Measurements from ENCODE around the gene RABL3. TPM values are rescaled to one million over a fixed set of nuclear protein-coding genes. Genes with fewer than 3 reads are reported as not detected.
"Not testable (repeated sequence)": the region's sequence is repeated elsewhere in the genome, so short reads cannot be mapped to it uniquely, and the experiment has no call there.

RABL3 gene
- polyA plus RNA-seq, 1 experiment: 2.6 TPM

- no peak for DNase-seq (ENCODE audit: low read depth)
- CTCF ChIA-PET: interaction anchor here (1.3 kb wide), 1 partner anchor 202 kb away, joined by 5 read pairs; no protein-coding TSS in a partner anchor
These were observed 21.3 kb upstream of the RABL3 start for GRCh38 chr3:120763601-120764000.

GRCh38 chr3:120762615-120763014, 20.3 kb upstream of the RABL3 start:
- CTCF ChIA-PET: interaction anchor here (1.1 to 1.3 kb wide), 2 partner anchors 166 to 201 kb away, joined by 4 to 5 read pairs; partner anchors contain the start of gene NDUFB4
- H3K36me3 ChIP-seq (ENCODE audit: control insufficient read depth, insufficient read depth, low read length): no peaks in the 10 kb centered on the region

More at GRCh38 chr3:120763601-120764000, 21.3 kb upstream of the RABL3 start:
- TF ChIP-seq CTCF (IDR thresholded peaks at IDR 0.05; ENCODE audit: insufficient read depth, low read depth, low read length): no peak
- Histone ChIP-seq H3K36me3 (ENCODE audit: control insufficient read depth, insufficient read depth, low read length) (no peaks in the 10 kb centered on the region), H3K4me3 (ENCODE audit: low read depth, low read length) (no peak overlapping the region), H3K27me3 (ENCODE audit: control insufficient read depth, insufficient read depth, low read length) (no peaks in the 10 kb centered on the region)
- POLR2A ChIA-PET: no interaction called here

GRCh38 chr3:120758551-120758950, 16.2 kb upstream of the RABL3 start:
- H3K36me3 ChIP-seq (ENCODE audit: control insufficient read depth, insufficient read depth, low read length); H3K27me3 ChIP-seq (ENCODE audit: control insufficient read depth, insufficient read depth, low read length); DNase-seq (ENCODE audit: low read depth); H3K4me3 ChIP-seq (ENCODE audit: low read depth, low read length); POLR2A ChIA-PET: not testable (repeated sequence)
- CTCF ChIA-PET: interaction anchor here (0.6 kb wide), 1 partner anchor 10 kb away, joined by 3 read pairs; no protein-coding TSS in a partner anchor

More at GRCh38 chr3:120762615-120763014, 20.3 kb upstream of the RABL3 start:
- DNase-seq (ENCODE audit: low read depth): no peak
- H3K4me3 ChIP-seq (ENCODE audit: low read depth, low read length): no peak overlapping the region
- H3K27me3 ChIP-seq (ENCODE audit: control insufficient read depth, insufficient read depth, low read length): no peaks in the 10 kb centered on the region
- POLR2A ChIA-PET: no interaction called here
- no peak for TF ChIP-seq CTCF (IDR thresholded peaks at IDR 0.05; ENCODE audit: insufficient read depth, low read depth, low read length)

GRCh38 chr3:120756061-120756460, 13.7 kb upstream of the RABL3 start:
- ChIA-PET POLR2A (no interaction called here), CTCF (interaction anchor here (1.0 to 1.6 kb wide), 2 partner anchors 9 to 39 kb away, joined by 3 to 4 read pairs; no protein-coding TSS in a partner anchor)
- no peak for DNase-seq (ENCODE audit: low read depth)
- Histone ChIP-seq H3K27me3 (ENCODE audit: control insufficient read depth, insufficient read depth, low read length) (no peaks in the 10 kb centered on the region), H3K36me3 (ENCODE audit: control insufficient read depth, insufficient read depth, low read length) (no peaks in the 10 kb centered on the region; the same call in 1 of the 2 replicates), H3K4me3 (ENCODE audit: low read depth, low read length) (no peak overlapping the region)
- no peak for TF ChIP-seq CTCF (IDR thresholded peaks at IDR 0.05; ENCODE audit: insufficient read depth, low read depth, low read length)

GRCh38 chr3:120753810-120754209, 11.5 kb upstream of the RABL3 start:
- no peak for TF ChIP-seq CTCF (IDR thresholded peaks at IDR 0.05; ENCODE audit: insufficient read depth, low read depth, low read length)
- CTCF ChIA-PET: no interaction called here
- Histone ChIP-seq H3K36me3 (ENCODE audit: control insufficient read depth, insufficient read depth, low read length) (no peaks in the 10 kb centered on the region; the same call in 1 of the 2 replicates), H3K4me3 (ENCODE audit: low read depth, low read length) (no peak overlapping the region), H3K27me3 (ENCODE audit: control insufficient read depth, insufficient read depth, low read length) (no peaks in the 10 kb centered on the region)
- POLR2A ChIA-PET: no interaction called here
- no peak for DNase-seq (ENCODE audit: low read depth)

GRCh38 chr3:120752865-120753264, 10.5 kb upstream of the RABL3 start:
- ChIA-PET POLR2A (no interaction called here), CTCF (no interaction called here)
- TF ChIP-seq CTCF (IDR thresholded peaks at IDR 0.05; ENCODE audit: insufficient read depth, low read depth, low read length): no peak
- Histone ChIP-seq H3K27me3 (ENCODE audit: control insufficient read depth, insufficient read depth, low read length) (no peaks in the 10 kb centered on the region), H3K36me3 (ENCODE audit: control insufficient read depth, insufficient read depth, low read length) (no peaks in the 10 kb centered on the region; the same call in 1 of the 2 replicates), H3K4me3 (ENCODE audit: low read depth, low read length) (no peak overlapping the region)
- no peak for DNase-seq (ENCODE audit: low read depth)

All from BJ (cell line).